ENCODE data around the gene WFS1. TPM values are rescaled to one million over a fixed set of nuclear protein-coding genes. Genes with fewer than 3 reads are reported as not detected.

WFS1 gene
- total and polyA plus RNA-seq, 2 of the 8 experiments (the other 6 are each of a cell fraction or from before 2014, with no cell fraction given): 29.1 to 43.1 TPM

DNA sequence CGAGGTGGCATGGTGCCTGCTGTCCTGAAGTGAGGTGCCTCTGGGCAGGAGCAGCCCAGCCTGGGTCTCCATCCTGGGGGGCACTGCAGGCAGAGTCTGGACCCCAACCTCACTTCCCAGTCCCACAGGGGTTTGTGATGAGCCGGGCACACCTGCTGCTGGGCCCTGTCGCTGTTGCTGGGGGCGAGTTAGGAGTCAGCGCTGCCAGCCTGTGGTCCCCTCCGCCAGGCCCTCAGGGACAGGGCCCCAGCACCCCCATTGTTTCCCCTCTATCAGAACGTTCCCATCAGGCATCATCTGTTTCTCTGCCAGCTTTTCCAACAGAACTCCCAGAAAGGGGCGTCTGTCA is 23.4 kb downstream of the WFS1 start:
- FAIRE-seq: no peak
- no peak overlapping the region for H3K23ac ChIP-seq (ENCODE audit: insufficient read length)
- no peak overlapping the region for H3K4me3 ChIP-seq (ENCODE audit: extremely low read depth in 1 of 4, insufficient read depth in 2 of 4, low read depth in 3 of 4, low read length in 4 of 4)
- DNase-seq (ENCODE audit: low read depth in 1 of 2, low spot score in 2 of 2): no peak
- no peak overlapping the region for H3K56ac ChIP-seq (replicated peaks; ENCODE audit: insufficient read length, low read depth, low read length)
- H3K14ac ChIP-seq (ENCODE audit: insufficient read length): no peak overlapping the region
- no peak overlapping the region for H3K4ac ChIP-seq (replicated peaks; ENCODE audit: insufficient read length, low read depth, low read length)
- no peaks in the 10 kb centered on the region for H3K79me2 ChIP-seq (ENCODE audit: control insufficient read depth in 1 of 2, insufficient read depth in 2 of 2, low read length in 2 of 2)
- no peaks in the 10 kb centered on the region for H3K9me3 ChIP-seq (ENCODE audit: insufficient read depth in 2 of 2, low read depth in 1 of 2, low read length in 1 of 2)
- H4K8ac ChIP-seq (ENCODE audit: extremely low read depth, insufficient read depth, low read length): no peak overlapping the region
- H2BK15ac ChIP-seq (ENCODE audit: low read length): no peak overlapping the region
- H2BK20ac ChIP-seq (ENCODE audit: low read length): no peak overlapping the region
- H4K20me1 ChIP-seq (replicated peaks in 1 of 2; ENCODE audit: control insufficient read depth in 1 of 2, insufficient read depth in 2 of 2, low read length in 2 of 2): peaks cover 0 to 5% of the 10 kb centered on the region in 2 experiments
- no peak overlapping the region for H4K5ac ChIP-seq (ENCODE audit: insufficient read length, low read depth, low read length)
- 0 out of 2 replicates have a peak, but pooled peaks cover 3% of the 10 kb centered on the region for H3K79me1 ChIP-seq (ENCODE audit: low read depth, low read length)
- no peak overlapping the region for H2AFZ ChIP-seq (ENCODE audit: low read length)
- H3K27me3 ChIP-seq (replicated peaks in 1 of 4; ENCODE audit: control insufficient read depth in 3 of 4, extremely low read depth in 1 of 4, insufficient read depth in 3 of 4, low read length in 3 of 4): no peaks in the 10 kb centered on the region
- H3K27ac ChIP-seq (ENCODE audit: low read depth, low read length): no peak overlapping the region
- CTCF ChIA-PET (ENCODE audit: partially characterized antibody): interaction anchor here (3.6 to 4.8 kb wide), 2 partner anchors 39 to 43 kb away, joined by 13 to 26 read pairs; no protein-coding TSS in a partner anchor
- peaks cover 0 to 6% (median 4%) of the 10 kb centered on the region in 4 experiments; a peak in 4 of 8 replicates for H3K36me3 ChIP-seq (ENCODE audit: control insufficient read depth in 2 of 4, insufficient read depth in 4 of 4, low read length in 3 of 4)
- no peak overlapping the region for H2BK12ac ChIP-seq (ENCODE audit: low read depth, low read length)
- no peaks in the 10 kb centered on the region for H3K4me1 ChIP-seq (replicated peaks in 1 of 4; ENCODE audit: control insufficient read depth in 3 of 4, insufficient read depth in 4 of 4, low read length in 3 of 4)
- no peak overlapping the region for H2BK5ac ChIP-seq (ENCODE audit: low read depth, low read length)
- no peak overlapping the region for H2AK5ac ChIP-seq (ENCODE audit: low read depth, low read length)
- no peak overlapping the region for H2BK120ac ChIP-seq (replicated peaks; ENCODE audit: low read depth, low read length)
- H3K9ac ChIP-seq (replicated peaks in 1 of 4; ENCODE audit: extremely low read depth in 1 of 4, low read depth in 3 of 4, low read length in 3 of 4): no peak overlapping the region
- H3K23me2 ChIP-seq (ENCODE audit: low read depth, low read length): no peaks in the 10 kb centered on the region
- no peak overlapping the region for H4K91ac ChIP-seq (replicated peaks; ENCODE audit: insufficient read length, low read length)
- H3K18ac ChIP-seq (ENCODE audit: extremely low read depth, low read length): no peak overlapping the region
- H3K4me2 ChIP-seq (ENCODE audit: insufficient read depth in 1 of 2, low read depth in 2 of 2, low read length in 2 of 2): no peak overlapping the region
- POLR2A ChIA-PET (ENCODE audit: partially characterized antibody): no interaction called here
- 93% methylated on average over 8 of the region's 8 CpGs; no CpG with 5 or more reads in 1 of the 2 experiments for WGBS, 2 experiments (ENCODE audit: extremely low coverage in 1 of 2, insufficient coverage in 1 of 2, insufficient read length in 1 of 2, insufficient replicate concordance in 2 of 2, low coverage in 1 of 2, low lambda C conversion rate in 2 of 2, missing lambda C conversion rate in 1 of 2)
- TF ChIP-seq SP1 (IDR thresholded peaks at IDR 0.05; ENCODE audit: low read depth, low read length) (no peak), POLR2A (IDR thresholded peaks at IDR 0.05; ENCODE audit: control extremely low read depth in 1 of 2, low read depth in 2 of 2, low read length in 2 of 2) (no peak), CTBP2 (IDR thresholded peaks at IDR 0.05; ENCODE audit: borderline replicate concordance, insufficient read depth, insufficient read length, low read length) (no peak), SUZ12 (IDR thresholded peaks at IDR 0.05; ENCODE audit: low read length) (no peak), SP2 (IDR thresholded peaks at IDR 0.05; ENCODE audit: low read length) (no peak), POLR2AphosphoS5 (IDR thresholded peaks at IDR 0.05; ENCODE audit: low read depth, low read length) (no peak), RBBP5 (IDR thresholded peaks at IDR 0.05; ENCODE audit: borderline replicate concordance, low read depth, low read length) (no peak), SP4 (IDR thresholded peaks at IDR 0.05; ENCODE audit: low read length) (no peak)
- TF ChIP-seq, protein P1, sequence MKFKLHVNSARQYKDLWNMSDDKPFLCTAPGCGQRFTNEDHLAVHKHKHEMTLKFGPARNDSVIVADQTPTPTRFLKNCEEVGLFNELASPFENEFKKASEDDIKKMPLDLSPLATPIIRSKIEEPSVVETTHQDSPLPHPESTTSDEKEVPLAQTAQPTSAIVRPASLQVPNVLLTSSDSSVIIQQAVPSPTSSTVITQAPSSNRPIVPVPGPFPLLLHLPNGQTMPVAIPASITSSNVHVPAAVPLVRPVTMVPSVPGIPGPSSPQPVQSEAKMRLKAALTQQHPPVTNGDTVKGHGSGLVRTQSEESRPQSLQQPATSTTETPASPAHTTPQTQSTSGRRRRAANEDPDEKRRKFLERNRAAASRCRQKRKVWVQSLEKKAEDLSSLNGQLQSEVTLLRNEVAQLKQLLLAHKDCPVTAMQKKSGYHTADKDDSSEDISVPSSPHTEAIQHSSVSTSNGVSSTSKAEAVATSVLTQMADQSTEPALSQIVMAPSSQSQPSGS (IDR thresholded peaks at IDR 0.05; ENCODE audit: low read length): no peak
